ENCODE results near the gene TMEM108.

TMEM108 gene

DNA sequence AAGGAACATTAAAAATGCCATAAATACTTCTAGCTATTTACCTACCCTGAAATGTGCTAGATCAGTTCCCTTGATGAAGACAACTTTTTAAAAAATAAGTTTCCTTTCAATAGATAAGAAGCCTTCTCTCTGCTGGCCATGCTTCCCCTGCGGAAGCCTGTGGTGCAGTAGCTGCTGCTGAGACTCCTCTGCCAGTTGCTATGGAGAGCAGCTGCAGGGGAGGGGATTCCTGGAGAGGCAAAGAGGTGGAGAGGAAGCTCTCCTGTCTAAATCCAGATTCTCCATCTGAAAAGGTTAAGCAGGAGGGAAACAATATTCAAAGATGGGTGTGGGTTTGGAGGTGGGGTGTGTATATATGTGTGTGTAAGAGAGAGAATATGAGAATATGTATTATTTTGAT, 291.9 kb downstream of the TMEM108 start:
- no peak for DNase-seq (ENCODE audit: low read depth in 1 of 2, low spot score in 1 of 2)

DNA sequence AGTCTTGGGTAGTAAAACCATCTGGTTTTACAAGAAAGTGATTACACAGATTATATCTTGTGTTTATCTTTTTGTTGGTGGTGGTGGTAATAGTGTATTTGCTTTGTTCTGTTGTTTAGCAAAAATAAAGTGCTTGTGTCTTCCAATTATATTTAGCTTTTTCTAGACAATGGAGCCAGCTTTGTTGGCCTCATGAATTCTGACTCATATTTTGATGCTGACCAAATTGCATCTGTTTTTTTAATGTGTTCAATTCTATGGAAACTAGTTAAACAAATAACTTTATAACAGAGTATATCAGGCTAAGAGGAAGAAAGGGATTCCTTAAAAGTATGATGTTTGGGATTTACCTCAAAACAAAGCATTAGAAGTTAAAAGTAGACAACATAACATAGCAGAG, 292.3 kb downstream of the TMEM108 start:
- DNase-seq (ENCODE audit: low read depth in 1 of 2, low spot score in 1 of 2) = no peak

DNA sequence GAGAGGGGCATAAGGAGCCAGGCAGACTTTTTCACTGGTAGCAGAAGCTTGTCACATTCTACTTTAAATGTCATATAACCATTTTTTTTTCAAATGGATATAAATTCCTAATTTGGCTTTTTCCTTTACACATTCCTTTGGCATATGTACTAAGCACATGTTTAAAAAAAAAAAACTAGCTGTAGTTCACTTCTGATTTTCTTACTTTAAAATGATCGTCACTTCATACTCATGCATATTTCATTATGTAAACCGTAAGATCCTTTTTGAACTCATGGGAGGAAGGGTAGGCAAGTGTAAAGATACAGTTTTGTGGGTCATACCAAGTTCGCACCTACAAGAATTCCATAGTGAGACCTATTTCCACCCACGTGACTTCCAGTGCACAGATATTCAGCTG, 316.5 kb downstream of the TMEM108 start:
- DNase-seq (ENCODE audit: low read depth in 1 of 2, low spot score in 1 of 2) = no peak

DNA sequence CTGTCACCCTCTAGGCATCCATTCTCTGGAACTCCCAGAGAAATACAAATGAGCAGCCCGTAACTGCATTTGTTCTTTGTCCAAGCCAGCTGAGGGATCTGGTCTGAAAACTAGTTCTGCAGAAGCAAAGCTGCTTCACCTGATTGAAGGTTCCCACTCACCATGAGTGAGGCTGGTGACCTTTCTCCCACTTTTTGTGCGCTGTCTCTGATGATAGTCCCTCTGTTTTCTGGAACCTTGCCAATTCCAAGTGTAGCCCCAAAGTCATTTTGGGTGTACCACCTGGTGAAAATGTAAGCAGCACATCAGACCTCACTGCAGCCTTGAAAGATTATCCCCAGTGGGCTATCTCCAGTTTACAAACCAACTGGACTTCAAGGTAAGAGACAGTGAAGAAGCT, 322.3 kb downstream of the TMEM108 start:
- DNase-seq (ENCODE audit: low read depth in 1 of 2, low spot score in 1 of 2) = no peak

DNA sequence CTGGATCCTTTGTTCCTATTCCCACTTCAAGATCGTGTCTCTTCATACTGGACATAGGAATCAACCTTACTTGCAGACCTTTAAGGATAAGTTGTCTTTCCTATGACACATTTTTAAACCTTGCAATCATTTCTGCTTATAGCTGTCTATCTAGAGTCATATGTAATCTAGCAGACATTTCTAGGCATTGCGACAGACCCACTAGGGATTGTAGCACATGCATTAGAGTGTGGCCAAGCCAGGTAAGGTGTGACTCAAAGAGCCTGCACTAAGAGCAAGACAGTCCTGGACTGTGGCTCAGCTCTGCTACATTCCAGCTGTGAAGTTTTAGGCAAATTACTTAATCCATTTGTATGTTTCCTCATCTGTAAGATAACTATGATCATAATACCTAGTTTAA, 322.8 kb downstream of the TMEM108 start:
- no peak for DNase-seq (ENCODE audit: low read depth in 1 of 2, low spot score in 1 of 2)

DNA sequence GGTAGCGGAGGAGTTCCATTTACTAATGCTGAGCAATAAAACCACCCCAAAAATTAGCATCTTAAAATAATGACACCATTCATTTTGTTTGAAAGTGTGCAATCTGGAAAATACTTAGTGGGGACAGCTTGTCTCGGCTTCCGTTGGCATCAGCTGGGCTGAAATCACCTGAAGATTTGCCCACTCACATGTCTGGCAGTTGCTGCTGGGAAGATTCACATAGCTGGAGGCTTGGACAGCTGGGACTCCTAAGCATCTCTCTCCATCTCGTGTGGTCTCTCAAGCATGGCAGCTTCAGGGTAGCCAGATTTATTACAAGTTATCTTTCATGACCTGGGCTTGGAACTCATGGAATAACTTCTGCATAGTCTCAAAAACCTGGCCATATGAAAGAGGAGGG, 323.2 kb downstream of the TMEM108 start:
- no peak for DNase-seq (ENCODE audit: low read depth in 1 of 2, low spot score in 1 of 2)

DNA sequence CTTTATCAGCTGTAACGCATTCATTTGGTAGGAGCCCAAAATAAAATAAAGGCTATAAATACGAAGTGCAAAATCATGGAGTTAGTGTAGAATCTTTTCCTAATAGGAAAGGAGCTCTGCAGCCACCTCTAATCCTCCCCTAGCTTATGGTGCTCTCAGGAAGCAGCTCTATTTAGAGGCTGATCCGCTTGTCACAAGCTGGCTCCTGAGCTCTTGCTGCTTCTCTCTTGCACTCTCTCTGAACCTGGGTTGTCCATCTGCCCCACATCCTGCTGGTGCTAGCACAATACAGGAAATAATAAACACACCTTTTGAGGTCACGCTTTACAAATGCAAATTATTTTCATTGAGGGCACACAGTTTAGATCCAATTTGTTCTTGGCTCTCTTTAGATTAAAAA, 324.3 kb downstream of the TMEM108 start:
- DNase-seq (ENCODE audit: low read depth in 1 of 2, low spot score in 1 of 2) = no peak

DNA sequence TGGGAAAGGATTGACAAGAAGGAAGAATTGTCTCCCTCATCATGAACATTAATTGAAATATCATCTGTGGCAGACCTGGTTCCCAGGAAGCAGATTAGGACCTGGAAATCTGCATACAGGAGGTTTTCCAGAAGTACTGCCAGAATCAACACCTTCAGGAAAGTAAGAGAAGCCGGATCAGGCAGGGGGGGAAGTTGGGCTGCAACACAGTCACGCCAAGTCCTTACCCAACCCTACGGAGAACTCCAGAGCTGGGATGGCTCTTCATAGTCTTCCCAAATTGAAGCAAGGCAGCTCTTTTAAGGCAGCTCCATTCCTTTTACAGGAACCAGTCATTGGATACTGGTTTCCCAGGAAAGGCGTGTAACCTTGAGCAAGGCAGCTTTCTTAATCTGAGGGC, 326.5 kb downstream of the TMEM108 start:
- no peak for DNase-seq (ENCODE audit: low read depth in 1 of 2, low spot score in 1 of 2)

DNA sequence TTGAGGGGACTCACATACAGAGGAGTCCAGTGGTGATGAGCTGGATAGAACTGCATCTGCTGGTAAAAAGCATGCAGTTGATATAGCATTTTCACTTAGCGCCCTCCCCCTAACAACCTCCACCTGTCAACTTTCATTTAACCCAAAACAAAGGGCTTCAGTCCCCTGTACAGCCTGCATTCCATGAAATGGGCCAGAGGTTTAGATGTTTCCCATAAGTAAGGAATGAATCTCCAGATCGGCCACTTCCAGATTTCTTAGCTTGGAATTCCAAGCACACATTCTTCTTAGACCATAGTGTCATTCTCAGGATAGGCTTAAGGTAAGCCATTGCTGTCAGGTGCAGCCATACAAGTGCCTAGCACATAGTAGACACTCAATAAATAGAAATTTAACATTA, 328.7 kb downstream of the TMEM108 start:
- no peak for DNase-seq (ENCODE audit: low read depth in 1 of 2, low spot score in 1 of 2)

DNA sequence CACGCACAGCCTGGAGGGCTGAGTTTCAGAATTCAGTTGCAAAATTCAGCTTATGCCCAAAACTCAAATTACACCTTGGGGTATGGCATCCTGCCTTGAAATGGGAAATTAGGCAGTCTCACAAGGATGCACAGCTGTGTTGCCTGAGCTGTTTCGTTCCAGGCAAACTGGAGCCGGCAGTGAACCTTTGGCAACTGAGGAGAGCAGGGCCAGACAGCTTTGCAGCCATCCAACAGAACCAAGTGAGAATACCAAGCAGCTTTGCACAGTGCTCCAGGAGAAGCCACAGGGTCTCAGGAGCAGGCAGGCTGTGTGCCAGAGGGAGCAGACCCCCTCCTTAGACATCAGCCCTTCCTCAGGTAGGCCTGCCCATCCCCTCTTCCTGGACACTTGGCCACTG, 329.2 kb downstream of the TMEM108 start:
- no peak for DNase-seq (ENCODE audit: low read depth in 1 of 2, low spot score in 1 of 2)

DNA sequence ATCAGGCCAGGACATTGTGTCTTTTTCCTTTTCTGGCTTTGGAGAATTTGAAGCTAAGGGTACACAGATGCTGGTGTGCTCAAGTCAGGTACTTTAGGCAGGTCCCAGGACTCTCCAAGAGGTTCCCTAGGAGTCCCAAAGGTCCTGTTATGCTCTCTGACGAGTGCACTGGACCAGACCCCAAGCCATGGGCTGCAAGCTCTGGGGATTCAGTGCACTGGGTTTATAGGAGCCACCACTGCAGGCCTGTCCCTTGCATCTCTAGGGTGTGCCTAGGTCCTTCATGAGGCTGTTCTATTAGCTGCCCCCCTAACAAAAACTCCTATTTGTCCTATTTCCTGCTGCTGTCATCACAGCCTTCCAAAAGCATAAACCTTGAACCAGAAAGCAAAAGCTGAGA, 329.8 kb downstream of the TMEM108 start:
- no peak for DNase-seq (ENCODE audit: low read depth in 1 of 2, low spot score in 1 of 2)

DNA sequence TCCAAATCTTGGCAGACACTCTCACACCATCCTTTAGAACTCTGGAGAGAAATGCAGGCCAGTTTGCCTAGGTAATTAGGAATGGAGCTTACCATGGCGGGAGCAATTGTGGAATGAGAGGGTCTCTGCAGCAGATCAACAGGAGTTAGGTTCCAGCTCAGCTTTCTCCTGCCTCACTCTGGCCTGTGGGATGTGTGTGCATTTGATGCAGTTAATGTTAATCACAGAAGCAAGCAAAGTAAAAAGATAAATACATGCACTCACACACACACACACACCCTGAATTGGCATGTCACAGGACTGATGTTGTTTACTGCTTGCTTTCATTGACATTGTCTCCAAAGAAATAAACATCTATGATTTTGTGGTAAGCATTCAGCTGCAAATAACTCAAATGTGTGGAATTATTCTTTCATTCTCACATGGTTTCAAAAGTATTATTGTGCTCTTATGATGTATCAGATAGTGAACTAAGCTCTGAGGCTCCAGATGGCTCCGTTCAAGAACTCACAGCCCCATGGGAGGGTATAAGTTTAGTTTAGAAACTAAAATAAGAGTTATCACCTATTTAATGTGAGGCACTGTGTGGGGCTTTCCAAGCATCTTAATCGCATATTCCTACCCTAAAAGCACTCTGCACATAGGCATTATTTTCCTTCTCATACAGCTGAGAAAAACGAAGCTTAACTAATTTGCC, 330.3 kb downstream of the TMEM108 start:
- no peak for DNase-seq (ENCODE audit: low read depth in 1 of 2, low spot score in 1 of 2)

DNA sequence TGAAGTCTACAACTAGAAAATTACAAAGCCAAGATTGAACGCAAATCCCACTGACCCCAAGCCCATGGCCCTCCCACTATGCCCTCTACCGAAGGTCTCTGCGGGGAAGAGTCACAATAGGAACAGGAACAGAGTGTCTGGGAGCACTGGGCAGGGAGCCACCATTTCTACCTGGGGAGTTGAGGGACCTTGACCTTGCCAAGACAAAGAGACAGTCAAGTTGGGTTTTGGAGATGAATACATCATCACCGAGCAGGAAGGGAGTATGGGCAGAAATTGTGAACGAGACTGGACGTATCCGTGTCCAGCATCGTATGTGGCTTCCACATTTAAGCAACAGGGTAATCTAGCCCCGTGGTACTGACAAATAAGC, 330.9 kb downstream of the TMEM108 start:
- no peak for DNase-seq (ENCODE audit: low read depth in 1 of 2, low spot score in 1 of 2)

DNA sequence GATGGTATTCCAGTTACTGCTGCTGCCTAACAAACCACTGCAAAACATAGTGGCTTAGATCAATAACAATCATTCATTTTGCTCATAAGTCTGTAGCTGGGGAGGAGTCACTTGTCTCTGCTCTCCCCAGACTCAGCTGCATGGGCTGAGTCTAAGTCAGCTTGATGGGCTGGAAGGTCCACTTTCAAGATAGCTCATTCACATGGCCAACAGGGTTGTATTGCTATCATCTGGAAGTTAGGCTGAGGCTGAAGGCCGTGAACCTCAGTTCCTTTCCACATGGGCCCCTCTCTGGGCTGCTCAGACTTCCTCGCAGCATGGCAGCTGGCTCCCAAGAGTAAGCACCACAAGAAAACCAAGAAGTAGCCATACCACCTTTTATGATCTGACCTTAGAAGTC, 333.0 kb downstream of the TMEM108 start:
- DNase-seq (ENCODE audit: low read depth in 1 of 2, low spot score in 1 of 2) = no peak

DNA sequence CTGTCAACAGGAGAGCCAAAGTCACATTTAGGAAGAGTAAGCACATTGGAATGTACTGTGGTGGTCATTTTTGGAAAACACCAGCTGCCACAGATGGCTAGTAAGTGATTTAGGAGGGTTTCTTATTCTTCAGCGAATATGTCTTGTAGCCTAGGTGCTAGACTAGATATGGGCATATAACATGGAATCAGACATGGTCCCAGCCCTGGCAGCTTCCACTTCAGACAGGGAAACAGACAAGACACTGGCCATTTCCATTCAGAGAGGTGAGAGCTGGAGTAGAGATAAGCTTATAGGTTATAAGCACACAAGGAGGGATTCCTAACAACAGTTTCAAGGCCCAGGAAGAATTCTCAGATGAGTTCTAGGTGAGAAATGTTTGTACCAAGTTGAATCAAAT, 333.5 kb downstream of the TMEM108 start:
- no peak for DNase-seq (ENCODE audit: low read depth in 1 of 2, low spot score in 1 of 2)

DNA sequence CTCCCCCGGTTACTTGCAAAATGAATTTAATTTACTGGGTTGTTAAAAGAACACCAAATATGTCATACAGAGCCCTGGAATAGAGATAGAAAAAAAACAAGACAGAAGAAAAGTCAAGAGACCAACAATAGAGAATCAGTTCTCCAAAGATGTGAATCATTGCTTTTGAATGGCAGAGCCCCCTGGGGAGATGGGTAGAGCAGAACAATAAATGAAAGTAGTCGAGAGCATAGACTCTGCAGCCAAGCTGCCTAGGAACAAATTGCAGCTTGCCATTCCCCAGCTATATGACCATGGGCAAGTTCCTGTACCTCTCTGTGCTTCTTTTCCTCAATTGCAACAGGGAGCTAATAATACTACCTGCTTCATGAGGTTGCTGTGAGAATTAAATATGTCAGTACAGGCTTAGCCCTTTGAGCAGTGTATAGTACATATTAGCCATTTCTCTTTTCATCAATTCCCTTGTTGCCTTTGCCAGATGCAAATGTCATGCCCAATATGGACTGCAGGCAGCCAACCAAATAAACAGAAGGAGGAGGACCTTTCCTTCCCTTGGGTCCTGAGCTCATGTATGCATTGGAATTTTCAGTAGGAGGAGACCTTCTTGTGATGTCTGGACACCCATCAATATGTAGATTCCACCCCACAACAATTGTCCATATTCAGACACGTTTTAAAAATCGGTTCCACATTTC, 336.7 kb downstream of the TMEM108 start:
- no peak for DNase-seq (ENCODE audit: low read depth in 1 of 2, low spot score in 1 of 2)

DNA sequence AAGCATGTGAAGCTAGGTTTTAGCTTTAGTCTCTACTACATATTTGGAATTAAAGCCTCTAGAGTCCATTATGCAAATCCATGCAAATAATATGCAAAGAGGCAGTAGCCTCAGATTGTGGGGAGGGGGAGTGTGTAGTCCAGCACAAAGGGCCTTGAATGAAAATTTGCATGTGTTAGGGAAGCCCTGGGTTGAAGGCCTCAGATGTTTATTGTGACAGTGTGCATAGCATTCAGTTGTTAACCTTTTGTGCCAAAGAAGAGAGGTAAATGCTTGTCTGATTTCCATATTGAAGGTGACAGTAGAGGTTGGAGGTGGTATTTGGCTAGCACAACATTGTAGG, 337.2 kb downstream of the TMEM108 start:
- no peak for DNase-seq (ENCODE audit: low read depth in 1 of 2, low spot score in 1 of 2)

DNA sequence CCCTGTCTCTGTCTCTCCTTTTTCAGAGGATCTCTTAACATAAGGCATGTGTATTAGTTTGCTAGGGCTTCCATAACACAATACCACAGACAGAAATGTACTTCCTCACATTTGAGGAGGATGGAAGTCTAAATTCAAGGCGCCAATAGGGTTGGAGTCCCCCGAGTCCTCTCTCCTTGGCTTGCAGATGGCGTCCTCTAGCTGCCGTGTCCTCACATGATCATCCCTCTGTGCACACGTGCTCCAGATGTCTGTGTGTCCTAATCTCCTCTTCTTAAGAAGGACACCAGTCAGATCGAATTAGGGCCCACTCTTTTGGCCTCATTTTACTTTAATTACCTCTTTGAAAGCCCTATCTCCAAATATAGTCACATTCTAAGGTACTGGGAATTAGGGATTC, 338.6 kb downstream of the TMEM108 start:
- no peak for DNase-seq (ENCODE audit: low read depth in 1 of 2, low spot score in 1 of 2)

DNA sequence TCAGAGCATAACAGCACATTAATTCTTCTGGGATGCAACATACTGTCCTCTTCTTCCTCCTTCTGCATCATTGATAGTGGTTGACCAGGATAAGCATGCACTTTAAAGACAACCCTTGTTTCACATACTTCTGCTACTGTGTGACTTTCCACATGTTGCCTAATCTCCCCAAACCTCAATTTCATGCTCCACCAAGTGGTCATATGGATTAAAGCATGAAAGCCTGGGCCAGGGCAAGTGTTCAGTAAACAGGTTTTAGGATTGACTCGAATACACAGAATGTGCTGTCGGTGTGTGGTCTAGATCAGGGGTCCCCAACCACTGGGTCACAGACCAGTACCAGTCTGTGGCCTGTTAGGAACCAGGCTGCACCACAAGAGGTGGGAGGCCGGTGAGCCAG, 339.2 kb downstream of the TMEM108 start:
- DNase-seq (ENCODE audit: low read depth in 1 of 2, low spot score in 1 of 2) = no peak

DNA sequence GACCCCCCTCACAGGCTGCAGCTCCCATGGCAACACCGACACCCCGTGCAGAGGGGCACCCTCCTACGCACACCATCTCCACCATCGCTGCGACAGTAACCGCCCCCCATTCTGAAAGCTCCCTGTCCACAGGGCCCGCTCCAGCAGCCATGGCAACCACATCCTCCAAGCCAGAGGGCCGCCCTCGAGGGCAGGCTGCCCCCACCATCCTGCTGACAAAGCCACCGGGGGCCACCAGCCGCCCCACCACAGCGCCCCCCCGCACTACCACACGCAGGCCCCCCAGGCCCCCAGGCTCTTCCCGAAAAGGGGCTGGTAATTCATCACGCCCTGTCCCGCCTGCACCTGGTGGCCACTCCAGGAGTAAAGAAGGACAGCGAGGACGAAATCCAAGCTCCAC, 341.7 kb downstream of the TMEM108 start:
- DNase-seq (ENCODE audit: low read depth in 1 of 2, low spot score in 1 of 2) = no peak

DNA sequence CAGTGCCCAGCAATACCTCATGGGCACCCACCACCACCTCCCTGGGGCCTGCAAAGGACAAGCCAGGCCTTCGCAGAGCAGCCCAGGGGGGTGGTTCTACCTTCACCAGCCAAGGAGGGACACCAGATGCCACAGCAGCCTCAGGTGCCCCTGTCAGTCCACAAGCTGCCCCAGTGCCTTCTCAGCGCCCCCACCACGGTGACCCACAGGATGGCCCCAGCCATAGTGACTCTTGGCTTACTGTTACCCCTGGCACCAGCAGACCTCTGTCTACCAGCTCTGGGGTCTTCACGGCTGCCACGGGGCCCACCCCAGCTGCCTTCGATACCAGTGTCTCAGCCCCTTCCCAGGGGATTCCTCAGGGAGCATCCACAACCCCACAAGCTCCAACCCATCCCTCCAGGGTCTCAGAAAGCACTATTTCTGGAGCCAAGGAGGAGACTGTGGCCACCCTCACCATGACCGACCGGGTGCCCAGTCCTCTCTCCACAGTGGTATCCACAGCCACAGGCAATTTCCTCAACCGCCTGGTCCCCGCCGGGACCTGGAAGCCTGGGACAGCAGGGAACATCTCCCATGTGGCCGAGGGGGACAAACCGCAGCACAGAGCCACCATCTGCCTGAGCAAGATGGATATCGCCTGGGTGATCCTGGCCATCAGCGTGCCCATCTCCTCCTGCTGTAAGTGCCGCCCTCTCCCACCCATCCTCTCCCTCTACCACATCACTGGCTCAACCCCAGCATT, 342.5 kb downstream of the TMEM108 start:
- DNase-seq (ENCODE audit: low read depth in 1 of 2, low spot score in 1 of 2) = no peak

DNA sequence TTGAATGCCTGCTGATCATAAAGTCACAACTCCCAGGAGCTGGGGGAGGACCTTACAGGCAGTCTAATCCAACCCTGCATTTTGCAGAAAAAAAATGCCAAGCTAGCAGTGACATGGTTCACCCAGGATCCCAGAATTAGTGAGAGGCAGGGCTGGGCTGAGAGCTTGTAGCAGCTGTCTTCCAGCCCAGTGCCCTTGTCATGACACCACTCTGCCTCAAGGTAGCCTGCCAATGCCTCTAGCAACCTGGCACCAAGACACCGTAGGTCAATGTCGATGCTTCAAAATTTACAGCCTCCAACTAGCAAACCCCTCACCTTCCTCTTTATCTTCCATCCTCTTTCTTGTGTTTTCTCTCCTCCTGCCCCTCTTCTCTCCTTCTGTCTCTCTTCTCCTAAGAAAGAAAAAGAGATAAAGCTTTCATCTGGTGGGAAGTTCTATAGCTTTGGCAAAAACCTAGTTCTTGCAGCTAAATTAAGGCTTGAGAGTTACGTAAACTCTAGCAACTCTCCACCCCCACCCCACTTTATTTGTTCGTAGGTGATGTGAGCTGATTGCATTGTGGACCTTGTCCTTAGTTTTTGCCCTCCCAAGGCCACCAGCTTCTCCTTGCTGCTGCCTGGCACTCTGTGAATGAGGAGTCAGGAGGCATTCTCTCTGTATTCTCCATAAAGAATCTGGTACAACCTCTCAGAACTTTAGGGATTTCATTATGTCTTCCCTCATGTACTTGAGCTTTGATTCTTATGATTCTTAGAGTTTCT, 343.3 kb downstream of the TMEM108 start:
- DNase-seq (ENCODE audit: low read depth in 1 of 2, low spot score in 1 of 2) = no peak
